GM21529 (cell line): Measurements from ENCODE around the gene GHSR.

Experiments used
- ATAC-seq: cut with Tn5 transposase; IDR thresholded peaks from one replicate; pipeline ENCODE4 v1.9.1; 2021; ENCODE audit not compliant: unreplicated experiment

GHSR gene

GRCh38 chr3:172438186-172438585 lies 10.1 kb downstream of the GHSR start:
- ATAC-seq: no peak

- ATAC-seq: no peak
Observed at GRCh38 chr3:172437713-172438112, 10.5 kb downstream of the GHSR start.

DNA sequence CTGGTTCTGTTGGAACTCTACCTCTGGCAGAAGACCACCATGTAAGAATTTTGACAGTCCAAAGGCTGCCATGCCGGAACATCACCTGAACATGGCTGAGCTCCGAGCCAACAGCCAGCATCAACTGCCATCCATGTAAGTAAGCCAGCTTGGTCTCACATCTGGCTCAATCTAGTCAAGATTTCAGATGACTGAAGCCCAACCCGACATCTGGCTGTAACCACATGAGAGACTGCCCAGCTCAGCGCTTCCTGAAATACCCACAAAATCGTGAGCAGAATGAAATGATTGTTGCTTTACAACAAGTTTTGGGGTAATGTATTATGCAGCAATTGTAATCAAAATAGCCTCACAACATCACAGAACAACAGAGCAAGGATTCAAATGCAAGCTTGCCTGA lies 32.9 kb downstream of the GHSR start:
- ATAC-seq: no peak

DNA sequence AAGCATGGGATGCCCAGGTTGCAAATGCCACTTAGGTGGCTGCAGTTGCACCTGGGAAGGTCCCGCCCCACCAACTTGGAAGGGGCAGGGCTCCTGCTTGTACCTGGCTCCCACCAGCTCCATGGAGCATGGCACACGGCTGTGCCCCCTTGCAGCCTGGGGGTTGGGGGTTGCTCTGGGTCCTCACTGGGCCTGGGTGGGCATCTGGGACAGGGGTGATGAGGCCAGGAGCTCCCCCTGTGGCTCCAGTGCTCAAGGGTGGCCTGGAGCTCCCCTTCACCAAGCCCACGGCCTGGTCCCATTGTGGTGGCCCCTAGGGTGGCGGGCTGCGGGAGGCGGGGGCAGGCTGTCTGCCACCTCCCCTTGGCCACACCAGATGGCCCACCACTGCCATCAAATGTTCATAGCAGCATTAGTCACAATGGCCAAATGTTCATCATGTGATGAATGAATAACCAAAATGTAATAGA lies 36.7 kb downstream of the GHSR start:
- no peak for ATAC-seq

DNA sequence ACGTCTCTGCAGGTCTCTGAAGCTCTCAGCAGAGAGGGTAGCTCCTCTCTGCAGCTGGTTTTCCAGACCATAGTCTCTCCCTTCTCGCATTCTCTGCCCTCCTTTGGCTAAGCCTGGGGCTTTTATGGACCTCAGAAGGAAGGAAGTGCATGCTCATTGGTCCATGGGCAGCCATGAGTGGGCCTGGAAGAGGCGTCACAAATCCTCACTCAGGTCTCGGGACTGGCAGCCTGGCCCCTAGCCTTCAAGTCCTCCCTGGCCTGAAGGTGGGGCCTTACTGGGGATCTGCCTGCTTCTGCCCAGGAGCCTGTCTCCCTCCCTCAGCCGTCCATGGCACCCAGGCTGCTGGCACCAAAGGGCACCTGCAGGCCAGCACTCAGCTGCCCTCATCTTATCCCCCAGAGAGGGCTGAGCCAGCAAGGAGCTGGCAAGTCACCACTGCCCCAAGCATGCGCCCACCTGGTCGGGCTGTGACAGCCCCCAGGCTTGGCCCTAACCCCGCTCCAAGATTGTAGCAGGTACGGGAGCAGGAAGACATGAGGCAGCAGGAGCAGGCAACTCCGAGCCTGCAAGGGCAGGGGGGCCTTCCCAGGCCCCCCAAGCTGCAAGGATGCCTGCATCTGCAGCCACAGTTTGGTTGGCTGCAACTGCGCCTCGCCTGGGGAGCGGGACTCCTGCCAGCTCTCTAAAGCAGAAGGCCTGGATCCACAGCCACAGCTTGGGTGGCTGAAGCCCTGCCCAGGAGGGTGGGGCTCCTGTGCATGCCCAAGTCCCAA lies 37.4 kb downstream of the GHSR start:
- no peak for ATAC-seq

DNA sequence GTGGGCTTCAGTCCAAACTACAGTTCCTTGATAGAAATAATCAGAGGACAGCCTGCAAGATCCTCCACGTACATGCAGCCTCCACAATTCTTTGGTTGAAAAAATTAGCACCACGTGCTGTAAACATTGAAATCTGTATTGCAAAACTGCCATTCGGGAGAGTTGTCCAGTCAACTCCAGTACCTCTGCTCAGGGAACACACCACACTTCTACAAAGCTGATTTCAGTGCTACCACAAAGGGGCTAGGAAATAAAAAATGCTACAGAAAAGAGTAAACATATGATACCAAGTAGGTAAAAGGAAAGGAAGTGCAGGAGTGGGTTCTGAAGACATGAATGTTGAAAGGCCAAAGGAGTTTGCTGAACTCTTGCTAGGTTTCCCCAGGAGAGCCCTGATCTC lies 40.4 kb downstream of the GHSR start:
- ATAC-seq: no peak

DNA sequence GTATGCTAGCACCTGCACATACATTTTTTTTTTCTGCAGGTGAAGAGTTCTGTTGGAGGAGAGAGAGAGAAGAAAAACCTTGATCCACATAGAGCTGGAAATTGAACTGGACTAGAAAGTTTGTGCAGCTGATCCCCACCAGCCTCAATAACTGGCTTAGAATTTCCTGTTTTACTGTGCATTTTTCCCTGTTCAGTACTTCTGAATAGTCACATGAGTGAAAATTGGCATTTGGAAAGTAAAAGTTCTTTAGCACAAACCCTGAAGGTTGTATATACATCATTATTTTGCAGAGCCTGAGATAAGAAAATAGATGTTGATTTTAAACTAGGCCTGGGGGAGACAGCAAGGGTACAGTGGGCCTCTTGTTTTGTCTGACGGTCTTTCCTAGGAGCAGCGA lies 42.3 kb downstream of the GHSR start:
- ATAC-seq: no peak

- ATAC-seq: no peak
Observed at GRCh38 chr3:172404237-172404962, 43.9 kb downstream of the GHSR start.

- ATAC-seq: no peak
Observed at GRCh38 chr3:172402892-172403643, 45.2 kb downstream of the GHSR start.

- ATAC-seq: no peak
Observed at GRCh38 chr3:172402090-172402489, 46.2 kb downstream of the GHSR start.

GRCh38 chr3:172398484-172398883 lies 49.8 kb downstream of the GHSR start:
- no peak for ATAC-seq

GRCh38 chr3:172397716-172398405 lies 50.4 kb downstream of the GHSR start:
- no peak for ATAC-seq

- no peak for ATAC-seq
Observed at GRCh38 chr3:172396400-172396799, 51.9 kb downstream of the GHSR start.

GRCh38 chr3:172394692-172395091 lies 53.6 kb downstream of the GHSR start:
- ATAC-seq: no peak
